Stimulated activated CD8-positive, alpha-beta memory T cell treated with anti-CD3 and anti-CD28 coated beads, Interleukin-4, amount 100 ng/mL, for 4 hours (primary cell): ENCODE results near the gene ALKBH5.

Experiments used
- DNase-seq, 2 donors: peaks; one replicate each; pipeline ENCODE4 v3.0.0-alpha.2; 2020; ENCODE audit warnings: low read depth in 2 of 2, low spot score in 1 of 2

Gene ALKBH5

GRCh38 chr17:18238299-18238698 is 54.7 kb downstream of the ALKBH5 start:
- DNase-seq: no peak

GRCh38 chr17:18240449-18240848 is 56.8 kb downstream of the ALKBH5 start:
- no peak for DNase-seq

DNA sequence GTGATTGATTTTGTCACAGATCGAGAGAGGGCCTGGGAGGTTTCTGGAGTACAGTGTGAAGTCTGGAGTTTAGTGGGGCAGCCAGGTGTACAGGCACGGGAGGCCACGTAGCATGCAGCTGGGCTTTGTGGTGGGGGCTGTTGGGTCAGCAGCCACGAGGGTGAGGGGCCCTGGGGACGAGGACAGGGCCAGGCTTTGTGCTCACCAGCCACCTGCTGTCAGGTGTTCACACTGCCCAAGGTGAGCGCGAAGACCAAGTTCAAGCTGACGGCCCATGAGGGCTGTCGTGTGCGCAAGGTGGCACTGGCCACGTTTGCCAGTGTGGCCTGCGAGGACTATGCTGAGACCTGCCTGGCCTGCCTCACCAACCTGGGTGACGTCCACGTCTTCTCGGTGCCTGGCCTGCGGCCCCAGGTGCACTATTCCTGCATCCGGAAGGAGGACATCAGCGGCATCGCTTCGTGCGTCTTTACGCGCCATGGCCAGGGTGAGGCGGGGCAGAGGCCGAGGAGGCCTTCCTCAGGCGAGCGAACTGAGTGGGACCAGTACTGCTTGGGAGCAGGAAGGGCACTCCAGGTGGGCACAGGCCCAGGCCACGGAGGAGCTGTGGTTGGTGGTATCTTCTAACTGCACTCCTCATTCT is 57.7 kb downstream of the ALKBH5 start:
- no peak for DNase-seq

GRCh38 chr17:18245038-18245776 is 61.6 kb downstream of the ALKBH5 start:
- DNase-seq: no peak

DNA sequence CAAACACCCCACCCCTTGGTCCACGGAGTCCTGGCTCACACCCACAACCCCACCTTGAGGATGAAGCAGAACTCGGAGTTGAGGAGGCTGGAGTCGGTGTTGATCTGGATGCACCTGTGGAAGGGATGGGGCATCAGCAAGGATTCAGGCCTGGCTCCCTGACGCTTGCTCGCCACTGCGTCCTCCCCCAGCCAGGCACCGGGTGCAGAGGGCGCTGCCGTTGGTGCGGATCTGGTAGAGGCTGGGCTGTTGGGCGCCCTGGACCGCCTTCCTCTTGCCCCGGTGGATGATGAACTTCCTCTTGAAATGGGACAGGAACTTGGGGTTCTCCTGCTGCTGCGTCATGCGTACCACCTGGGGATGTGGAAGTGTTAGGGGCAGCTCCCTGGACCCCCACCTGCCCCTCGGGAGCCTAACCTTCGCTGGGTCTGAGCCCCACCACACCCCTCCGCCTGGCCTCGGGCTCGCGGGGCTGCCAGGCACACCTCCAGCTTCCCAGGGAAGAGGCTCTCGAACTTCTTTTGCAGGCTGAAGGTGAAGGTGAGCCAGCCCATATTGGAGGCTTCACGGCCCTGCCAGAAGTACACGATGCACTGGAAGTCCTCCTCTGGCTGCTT is 62.6 kb downstream of the ALKBH5 start:
- DNase-seq: no peak

GRCh38 chr17:18246880-18247612 is 63.4 kb downstream of the ALKBH5 start:
- no peak for DNase-seq

GRCh38 chr17:18247613-18248001 is 64.0 kb downstream of the ALKBH5 start:
- DNase-seq: no peak

DNA sequence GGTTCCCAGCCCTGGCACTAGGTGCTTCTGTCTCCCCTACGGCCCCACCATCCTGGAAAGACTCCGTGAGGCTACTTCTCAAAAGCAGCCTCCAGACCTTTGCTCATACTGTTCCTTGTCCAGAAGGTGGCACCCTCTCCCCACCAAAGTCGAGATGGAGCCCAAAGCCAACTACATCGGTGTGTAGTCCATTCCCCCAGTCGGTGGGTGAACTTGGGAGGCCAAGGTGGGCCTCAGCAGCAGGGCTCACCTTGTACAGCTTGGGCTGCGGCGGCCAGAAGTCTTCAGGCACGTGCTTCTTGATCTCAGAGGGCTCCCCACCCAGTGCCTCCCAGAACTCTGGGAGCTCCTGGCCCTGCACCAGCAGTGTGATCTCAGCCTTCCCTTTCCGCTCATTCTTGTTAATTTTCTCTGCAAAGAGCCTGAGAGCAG is 64.7 kb downstream of the ALKBH5 start:
- DNase-seq: no peak

DNA sequence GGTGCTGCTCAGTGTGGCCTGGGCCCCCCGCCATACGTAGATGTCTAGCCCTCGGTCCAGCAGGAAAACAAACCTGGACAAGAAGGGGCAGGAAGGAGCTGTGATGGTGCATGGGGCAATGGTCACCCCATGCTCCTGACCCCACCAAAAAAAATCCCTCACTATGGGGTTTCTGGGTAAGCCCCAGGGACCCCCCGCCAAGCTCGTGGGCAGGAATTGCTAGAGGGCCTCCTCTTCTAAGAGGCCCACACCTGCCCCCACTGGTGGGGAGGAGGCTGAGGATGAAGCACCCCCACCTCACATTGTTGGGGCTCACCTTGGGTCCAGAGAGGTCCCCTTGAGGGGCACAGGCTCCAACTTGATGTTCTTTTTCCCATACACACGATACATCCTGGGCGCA is 65.2 kb downstream of the ALKBH5 start:
- no peak for DNase-seq

DNA sequence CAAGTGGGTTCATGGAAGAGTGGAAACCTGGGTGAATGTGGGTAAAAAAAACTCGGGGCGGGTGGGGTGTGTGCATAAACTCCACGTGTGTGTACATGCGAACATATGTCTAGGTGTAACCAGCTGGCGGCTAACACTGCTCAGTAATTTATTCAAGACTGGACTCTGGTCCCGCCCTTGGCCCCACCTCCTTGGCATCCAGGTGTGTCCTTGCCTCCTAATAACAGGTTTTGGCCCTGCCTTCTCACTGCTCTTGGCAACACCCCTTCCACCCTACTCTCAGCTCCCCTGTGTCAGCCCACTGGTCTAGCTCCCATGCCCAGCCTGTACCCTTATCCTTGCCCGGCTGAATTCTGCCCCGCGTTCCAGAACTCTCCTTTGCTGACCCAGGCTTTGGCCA is 66.6 kb downstream of the ALKBH5 start:
- DNase-seq: no peak

DNA sequence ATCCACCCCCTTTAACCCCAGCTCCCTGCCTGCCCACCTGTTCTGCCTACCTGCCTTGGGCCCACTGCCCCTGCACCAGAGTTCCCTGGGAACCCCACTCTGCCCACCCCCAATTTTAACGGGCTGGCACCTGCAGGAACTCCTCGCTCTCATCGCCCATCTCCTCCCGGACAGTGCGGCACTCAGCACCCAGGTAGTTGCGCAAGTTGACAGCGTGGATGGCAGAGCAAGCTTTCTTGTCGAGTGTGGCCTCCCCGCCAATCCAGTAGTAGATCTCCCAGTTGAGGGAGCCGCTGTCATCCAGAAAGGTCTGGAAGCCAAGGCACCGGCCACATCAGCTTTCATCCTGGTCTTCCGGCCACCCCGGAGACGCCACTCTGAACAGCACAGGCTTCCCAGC is 67.1 kb downstream of the ALKBH5 start:
- no peak for DNase-seq

GRCh38 chr17:18251204-18251603 is 67.6 kb downstream of the ALKBH5 start:
- DNase-seq: no peak

DNA sequence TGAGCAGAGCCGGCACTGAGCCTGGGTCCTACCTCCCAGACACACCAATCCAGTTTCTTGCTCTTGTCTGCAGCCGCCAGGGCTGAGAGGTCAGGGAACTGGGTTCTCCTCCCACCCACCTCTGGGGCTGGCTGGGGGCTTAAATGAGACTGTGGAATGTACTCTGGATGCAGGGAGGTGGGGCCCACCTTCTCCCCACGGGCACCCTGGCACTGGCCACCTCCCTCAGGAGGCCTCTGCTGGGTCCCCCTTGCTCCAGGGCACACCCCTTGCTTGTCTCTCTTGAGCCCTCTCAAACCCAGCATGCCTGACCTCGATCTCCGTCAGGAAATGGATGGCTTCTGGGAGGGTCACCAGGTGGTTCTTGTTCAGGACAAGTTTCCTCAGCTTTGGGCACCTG is 68.5 kb downstream of the ALKBH5 start:
- DNase-seq: no peak

DNA sequence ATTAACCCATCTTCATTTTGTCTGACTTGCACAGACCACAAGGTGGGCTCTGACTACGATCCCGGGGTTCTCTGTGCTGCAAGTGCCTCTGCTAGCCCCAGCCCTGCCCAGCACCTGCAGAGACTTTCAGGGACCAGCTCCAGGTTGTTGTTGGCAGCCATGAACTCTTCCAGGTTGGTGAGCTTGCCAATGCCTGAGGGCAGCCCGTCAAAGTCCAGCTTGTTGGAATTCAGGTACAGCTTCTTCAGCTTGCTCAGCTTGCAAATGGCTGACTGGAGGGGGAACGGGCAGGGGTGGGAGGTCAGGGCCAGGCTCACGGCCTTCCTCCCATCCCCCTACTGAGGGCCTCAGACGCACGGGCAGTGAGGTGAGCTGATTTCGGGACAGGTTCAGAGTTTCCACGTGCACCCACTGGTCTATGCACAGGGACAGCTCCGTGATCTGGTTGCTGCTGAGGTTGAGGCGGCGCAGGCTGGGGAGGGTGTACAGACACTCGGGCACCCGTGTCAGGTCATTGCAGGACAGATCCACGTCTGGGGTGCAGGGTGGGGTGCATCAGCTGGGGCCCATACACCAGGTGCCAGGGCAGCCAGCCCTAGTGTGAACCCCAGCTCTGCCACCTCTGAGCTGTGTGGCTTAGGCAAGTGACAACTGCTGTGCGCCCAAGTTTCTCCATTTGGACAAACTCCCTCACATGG is 69.7 kb downstream of the ALKBH5 start:
- DNase-seq: no peak

GRCh38 chr17:18253947-18254821 is 70.6 kb downstream of the ALKBH5 start:
- DNase-seq: no peak

DNA sequence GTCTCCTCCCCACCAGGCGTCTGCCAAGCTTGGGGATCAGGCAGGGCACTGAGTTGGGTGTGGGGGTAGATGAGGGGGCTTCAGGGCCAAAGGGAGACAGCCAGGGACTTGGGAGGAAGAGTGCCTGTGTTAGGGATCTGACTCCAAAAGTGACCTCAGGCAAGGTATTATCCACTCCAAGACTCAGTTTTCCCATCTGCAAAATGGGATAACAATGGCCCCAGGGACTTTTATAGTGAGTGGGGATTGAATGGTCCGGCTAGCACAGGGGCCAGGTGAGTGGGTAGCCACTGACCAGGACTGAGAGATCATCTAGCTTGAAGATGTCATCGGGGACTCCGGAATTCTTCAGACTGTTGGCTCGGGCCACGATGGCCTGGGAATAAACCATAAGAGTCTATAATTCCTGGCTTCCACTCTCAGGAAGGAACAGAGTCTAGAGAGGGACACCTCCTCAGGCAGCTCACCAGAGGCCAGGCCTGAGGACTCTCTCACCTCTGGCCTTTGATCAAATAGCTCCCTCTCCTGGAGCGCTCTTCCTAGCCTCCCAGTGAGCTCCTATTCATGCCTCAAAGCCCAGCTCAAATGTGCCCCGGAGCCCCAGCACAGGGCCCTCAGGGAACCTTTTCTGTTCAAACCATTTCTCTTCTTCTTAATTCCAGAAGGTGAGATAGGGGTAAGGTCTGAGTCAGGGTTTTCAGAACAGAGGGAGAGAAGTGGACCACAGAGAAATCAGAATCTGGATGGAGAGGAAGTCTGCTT is 71.4 kb downstream of the ALKBH5 start:
- no peak for DNase-seq

GRCh38 chr17:18256351-18256750 is 72.7 kb downstream of the ALKBH5 start:
- DNase-seq: no peak

- no peak for DNase-seq
Measured at GRCh38 chr17:18256776-18257175, 73.1 kb downstream of the ALKBH5 start.

- no peak for DNase-seq
Measured at GRCh38 chr17:18257268-18257981, 73.8 kb downstream of the ALKBH5 start.
